COLO668 (cell line): Measurements from ENCODE around the gene PLIN4.
A peak's percentile ranks its signal among the peaks of the same experiment; 100 is the strongest.
"Not testable (repeated sequence)": the region's sequence is repeated elsewhere in the genome, so short reads cannot be mapped to it uniquely, and the experiment has no call there.

Source experiments
- DNase-seq: peaks from one replicate; lab custom pipeline; 2025; ENCODE audit not compliant: unreplicated experiment; lab: John Stamatoyannopoulos, UW

Gene PLIN4

DNA sequence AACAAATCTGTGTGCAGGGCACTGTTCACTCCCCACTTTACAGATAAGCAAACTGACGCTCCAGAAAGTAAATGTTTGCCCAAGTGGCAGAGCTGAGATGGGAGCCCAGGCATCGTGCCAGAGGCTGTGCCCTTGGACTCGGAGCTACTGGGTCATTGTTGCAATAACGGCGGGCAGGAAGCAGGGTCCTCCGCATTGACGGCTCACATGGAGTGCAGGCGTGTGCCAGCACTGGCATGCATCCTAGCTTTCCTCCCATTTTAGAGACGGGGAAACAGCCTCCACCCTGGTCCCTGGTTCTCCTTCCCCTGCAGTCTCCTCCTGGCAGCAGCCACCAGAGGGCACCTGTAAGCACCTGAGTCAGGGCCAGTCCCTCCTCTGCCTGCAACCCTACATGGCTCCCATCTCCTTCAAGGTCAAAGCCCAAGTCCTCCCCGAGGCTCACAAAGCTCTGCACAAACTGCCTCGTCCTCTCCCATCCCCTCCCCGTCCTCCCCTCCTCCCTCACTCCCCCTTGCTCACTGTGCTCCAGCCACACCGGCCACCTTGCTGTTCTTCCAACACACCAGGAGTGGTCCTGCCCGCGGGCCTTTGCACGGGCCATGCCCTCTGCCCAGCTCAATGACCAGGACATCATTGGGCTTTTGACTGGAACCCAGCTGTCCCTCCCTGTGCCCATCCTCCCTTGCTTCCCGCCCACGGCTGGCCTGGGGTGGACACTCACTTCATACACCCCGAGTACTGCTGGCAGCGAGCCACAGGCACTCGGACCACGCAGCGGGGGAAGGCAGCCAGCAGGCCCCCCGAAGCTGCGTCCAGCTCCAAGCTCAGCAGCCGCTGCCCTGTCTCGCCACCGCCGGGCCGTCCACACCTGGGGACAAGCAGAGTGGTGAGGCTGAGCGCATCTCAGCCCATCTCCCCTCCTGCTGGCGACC lies 29.3 kb upstream of the PLIN4 start:
- DNase-seq, result peak; percentile 13

DNA sequence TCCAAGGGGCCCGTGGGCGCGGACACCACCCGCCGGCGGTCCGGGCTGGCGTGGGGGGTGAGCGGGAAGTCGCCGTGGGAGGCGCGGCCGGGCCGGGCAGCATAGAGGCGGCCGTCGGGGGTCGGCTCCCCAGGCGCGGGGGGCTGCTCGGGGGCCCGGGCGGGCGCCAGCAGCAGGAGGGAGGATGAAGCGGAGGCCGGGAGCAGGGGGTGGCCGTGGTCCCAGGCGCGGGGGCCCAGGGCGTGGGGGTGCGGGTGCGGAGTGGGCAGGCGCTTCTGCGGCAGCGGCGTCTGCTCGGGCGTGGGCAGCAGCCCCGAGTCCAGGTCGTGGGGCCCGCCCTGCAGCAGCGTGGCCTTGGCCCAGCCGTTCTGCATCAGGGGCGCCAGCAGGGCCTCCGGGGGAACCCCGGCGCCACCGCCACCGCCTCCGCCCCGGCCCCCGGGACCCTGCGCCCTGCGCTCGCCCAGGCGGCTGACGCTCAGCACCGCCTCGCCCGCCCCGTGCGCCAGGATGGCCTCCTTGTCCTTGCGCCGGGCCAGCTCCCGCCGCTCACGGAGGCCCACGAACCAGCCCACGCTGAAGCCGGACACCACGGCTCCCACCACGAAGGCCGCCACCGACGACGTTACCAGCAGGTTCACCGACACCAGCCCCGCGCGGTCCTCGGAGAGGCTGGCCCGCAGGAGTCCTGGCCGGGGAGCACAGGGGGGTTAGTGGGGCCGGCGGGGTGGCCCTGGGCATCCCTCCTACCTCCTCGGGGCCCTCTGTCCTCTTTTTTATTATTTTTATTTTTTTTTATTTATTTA lies 25.8 kb upstream of the PLIN4 start:
- DNase-seq, result no peak

DNA sequence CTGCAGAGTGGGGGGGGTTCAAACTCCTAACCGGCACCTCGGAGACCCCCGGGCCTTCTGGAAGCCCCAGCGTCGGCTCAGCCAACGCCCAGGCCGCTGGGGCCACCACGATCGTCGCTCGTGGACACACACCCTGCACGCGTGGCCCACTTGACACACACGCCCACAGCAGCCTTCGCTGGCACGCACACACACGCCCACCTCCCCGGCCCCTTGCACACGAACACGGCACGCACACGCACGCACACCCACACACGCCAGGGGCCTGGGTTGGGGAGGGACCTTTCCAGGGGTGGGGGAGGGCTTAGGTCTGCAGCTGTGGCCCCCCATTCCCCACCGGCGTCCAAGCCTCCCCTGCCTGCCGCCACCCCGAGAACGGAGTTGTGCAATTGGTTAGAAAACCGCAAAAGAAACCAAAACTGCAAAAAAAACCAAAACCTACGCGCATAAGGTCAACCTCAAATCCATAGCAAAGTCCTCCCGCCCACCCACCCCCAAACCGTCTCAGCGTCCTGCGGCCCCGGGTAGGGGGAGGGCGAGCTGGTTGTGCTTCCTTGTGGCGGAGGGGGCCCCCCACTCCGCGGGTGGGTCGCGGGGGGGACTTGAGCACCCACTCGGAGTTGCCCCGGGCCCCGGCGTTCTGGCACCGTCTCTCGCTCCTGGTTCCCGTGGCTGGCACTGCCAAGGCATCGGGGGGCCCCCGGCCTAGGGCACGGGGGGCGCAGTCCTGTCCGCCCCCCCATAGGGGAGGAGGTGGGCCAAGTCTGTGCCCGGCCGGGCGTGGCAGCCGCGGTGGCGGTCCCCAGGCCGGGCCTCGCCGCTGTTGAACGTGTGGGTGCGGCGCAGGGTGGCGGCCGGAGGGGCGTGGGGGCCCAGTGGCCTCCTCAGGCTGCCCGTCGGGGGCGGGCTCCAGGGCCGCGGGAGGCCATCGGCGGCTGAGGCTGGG lies 24.9 kb upstream of the PLIN4 start:
- DNase-seq, result no peak

DNA sequence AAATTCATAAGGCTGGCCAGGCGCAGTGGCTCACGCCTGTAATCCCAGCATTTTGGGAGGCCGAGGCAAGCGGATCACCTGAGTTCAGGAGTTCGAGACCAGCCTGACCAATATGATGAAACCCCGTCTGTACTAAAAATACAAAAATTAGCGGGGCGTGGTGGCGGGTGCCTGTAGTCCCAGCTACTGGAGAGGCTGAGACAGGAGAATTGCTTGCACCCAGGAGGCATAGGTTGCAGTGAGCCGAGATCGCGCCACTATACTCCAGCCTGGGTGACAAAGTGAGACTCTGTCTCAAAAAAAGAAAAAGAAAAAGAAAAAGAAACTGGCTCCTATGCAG lies 23.5 kb upstream of the PLIN4 start:
- not testable (repeated sequence) for DNase-seq

DNA sequence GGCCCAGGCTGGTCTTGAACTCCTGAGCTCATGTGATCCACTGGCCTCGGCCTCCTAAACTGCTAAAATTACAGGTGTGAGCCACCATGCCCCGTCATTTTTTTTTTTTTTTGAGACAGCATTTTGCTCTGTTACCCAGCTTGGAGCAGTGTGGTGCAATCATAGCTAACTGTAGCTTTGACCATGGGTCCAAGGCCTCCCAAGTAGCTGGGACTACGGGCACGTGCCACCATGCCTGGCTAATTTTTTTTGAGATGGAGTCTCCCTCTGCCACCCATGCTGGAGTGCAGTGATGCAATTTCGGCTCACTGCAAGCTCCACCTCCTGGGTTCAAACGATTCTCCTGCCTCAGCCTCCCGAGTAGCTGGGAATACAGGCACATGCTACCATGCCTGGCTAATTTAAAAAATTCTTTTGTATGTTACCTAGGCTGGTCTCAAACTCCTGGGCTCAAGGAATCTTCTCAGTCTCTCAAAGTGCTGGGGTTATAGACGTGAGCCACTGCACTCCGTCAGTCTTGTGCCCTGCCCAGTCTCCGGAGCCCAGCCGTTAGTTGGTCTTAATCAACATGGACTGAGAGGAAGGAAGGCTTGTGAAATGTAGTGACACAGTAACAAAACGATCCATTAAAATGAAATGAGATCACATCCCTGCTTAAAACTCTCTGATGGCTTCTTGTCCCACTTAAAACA lies 23.0 kb upstream of the PLIN4 start:
- no peak for DNase-seq

DNA sequence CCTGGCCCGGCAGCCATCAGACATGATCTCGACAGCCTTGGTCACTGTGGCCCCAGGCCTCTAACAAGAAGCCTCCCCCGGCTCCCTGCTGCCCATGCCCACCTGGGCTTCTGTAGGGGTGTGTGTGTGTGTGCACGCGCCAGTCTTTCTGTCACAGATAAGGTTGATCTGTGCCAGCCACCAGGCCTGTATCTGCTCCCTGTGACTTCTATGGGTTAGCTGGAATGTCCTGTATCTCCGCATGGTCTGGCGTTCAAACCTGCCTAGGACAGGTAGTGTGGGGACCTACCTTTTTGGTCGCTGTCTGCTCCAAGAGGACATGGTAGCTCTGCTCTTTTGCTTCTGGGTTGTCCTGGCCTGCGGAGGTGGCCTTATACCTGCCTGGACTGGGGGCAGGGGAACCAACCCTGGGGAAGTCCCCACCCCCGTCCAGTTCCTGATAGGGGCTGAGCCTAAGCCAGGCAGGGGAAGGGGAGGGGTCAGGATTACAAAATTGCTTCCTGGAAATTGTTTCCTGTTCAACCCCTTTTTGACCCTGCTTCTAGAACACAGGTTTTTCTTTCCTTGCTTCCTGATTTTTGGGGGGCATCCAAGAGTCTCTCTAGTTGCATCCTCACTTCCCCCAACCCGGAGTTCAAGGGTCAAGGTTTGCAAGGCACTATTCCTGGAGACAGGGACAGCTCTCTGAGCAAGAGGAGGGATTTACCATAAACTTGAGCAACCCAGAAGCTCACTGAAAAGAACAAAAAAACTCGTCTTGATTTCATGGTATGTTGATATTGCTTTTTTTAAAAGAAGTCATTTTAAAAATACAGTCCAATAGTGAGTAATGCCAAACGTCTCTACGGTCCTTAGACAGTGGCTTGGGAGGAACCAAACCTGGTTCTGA lies 21.7 kb upstream of the PLIN4 start, which contains the start of gene LRG1:
TSS of gene LRG1 (minus strand) at position 344 of the 889 bp plus-strand sequence. CDS start at position 321, 23 bp downstream.
- DNase-seq, result no peak

DNA sequence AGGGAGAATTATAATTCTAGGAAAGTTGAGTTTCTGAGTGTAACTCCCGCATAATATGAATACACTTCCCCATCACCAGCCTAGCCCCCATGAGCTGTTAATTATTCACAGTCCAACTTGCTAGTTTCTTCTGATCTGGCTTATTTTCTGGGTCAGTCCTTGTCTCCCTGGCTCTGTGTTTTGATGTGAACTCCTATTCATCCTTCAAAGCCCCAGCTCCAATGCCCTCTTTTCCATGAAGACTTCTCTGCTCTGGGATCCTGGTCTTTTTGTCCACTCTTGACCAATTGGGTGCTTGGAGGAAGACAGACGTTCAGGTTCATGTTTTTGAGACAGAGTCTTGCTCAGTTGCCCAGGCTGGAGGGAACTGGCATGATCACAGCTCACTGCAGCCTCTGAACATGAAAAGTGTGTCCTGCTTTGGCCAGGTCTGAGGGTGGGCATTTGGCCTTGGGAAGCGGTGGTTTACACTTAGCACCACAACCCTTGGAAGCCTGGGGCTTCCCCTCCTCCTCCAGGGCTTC lies 20.9 kb upstream of the PLIN4 start:
- no peak for DNase-seq

DNA sequence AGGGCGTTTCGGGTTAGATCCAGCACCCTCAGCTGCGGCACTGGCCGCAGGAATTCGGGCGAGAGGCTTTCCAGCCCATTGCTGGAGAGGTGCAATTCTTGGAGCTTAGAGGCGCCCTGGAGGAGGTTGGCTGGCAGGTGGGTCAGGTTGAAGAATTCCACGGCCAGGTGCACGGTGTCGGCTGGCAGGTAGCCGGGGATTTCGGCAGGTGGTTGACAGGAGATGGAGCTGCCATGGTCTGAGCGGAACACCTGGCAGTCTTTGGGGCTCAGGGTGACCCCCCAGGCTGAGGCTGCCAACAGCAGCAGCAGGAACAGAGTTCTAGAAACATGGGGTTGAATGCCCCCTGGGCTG lies 20.3 kb upstream of the PLIN4 start:
- DNase-seq, result peak; percentile 76

DNA sequence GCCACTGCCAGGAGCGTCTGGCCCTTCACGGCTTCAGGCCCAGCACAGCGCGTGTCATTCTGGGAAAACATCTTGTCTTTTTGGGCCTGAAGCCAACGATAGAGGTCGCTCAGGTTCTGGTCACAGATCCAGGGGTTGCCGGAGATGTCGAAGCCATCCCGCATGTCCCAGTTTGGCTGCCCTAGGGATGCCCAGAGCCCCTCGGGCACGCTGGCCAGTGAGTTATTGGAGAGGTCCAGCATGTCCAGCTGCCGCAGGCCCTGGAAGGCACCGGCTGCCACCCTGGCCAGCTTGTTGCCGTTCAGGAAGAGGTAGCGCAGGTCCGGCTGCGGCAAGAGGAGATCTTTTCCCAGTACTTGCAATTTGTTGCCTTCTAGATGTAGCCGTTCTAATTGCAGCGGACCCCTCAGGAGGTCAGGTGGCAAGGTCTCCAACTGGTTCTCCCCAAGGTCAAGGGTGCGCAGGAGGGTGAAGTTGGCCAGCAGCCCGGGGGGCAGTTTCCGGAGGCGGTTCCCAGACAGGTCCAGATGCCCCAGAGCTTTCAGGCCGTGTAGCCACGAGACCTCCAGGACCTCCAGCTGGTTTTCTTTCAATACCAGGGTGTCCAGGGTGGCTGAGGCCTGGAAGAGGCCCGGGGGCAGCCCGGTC lies 19.8 kb upstream of the PLIN4 start:
- DNase-seq, result no peak

DNA sequence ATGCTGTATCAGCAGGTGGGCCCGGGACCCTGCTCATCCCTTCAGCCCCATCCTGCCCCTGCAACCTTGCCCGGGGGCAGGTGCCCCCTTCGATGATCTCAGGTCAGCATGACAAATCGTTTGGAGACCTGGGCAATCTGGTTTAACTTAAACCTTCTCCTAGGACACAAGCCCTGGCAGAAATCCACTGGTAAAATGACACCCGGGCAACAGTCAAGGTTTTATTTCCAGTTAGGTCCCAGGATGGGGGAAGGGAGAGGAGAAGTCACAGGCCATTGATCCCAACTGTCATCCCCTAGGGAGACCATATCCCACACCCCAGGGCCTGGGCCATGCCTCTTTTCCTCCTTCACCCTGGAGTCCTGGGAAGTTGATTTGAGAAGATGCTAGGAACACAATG lies 18.5 kb upstream of the PLIN4 start:
- peak; percentile 27 for DNase-seq

DNA sequence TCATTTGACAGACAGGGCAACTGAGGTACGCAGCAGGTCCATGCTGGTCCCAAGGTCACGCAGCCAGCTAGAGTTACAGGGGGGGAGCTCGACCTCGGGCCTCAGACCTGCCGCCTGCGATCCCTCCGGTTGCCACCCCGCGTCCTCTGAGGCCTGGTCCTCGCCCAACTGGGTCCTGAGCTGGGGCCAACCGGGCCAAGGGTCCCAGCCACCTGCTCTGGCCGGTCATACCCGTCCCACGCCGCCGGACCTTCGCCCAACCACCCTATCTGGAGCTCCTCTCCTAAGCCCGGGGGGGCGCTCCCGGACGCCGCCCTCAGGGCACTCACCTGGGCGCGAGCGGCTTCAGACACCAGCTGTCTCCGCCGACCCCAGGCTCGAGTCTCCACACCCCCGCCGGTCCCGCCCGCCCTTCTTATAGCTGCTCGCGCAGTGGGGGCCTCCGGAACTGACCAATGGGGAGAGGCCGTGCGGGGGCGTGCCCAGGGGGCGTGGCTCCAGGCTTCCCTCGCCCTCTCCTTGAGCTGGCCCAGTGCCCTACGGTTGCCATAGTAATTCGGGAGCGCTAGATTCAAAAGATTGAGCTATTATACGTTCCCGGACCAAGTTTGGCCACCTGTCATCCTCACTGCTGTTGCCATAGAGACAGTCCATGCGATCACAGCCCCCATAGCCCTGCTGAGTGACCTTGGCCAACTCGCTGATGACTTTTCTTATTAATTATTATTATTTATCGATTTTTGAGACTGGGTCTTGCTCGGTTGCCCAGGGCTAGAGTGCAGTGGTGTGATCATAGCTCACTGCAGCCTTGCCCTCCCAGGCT lies 16.8 kb upstream of the PLIN4 start, which contains the start of gene PLIN5:
TSS of gene PLIN5 (minus strand) at position 389 of the 823 bp plus-strand sequence. CDS start 1,150 bp downstream, outside the sequence.
- peak; percentile 72 for DNase-seq

DNA sequence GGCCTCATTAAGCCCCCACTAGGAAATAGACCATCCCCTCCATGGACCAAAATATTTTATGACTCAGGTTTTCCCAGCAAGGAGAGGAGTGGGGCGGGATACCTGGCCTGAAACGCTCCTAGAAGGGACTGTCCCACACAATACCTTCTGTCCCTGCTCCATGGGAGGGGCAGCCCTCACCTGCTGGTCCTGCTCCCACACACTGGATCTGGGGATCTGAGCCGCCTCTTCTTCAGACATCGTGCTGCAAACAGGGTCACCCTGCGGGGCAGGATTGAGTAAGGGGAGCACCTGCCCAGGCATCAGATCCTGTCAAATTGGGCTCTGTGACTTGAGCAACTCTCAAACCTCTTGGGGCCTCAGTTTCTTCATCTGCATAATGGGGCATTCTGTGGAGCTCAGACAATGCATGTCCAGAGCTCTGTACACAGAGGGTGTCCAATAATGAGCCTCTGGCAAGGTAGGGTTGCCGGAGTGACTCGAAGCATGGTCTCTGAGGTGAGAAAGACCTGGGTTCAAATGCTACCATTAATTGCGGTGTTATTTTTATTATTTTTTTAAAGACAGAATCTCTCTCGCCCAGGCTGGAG lies 15.6 kb upstream of the PLIN4 start:
- no peak for DNase-seq

DNA sequence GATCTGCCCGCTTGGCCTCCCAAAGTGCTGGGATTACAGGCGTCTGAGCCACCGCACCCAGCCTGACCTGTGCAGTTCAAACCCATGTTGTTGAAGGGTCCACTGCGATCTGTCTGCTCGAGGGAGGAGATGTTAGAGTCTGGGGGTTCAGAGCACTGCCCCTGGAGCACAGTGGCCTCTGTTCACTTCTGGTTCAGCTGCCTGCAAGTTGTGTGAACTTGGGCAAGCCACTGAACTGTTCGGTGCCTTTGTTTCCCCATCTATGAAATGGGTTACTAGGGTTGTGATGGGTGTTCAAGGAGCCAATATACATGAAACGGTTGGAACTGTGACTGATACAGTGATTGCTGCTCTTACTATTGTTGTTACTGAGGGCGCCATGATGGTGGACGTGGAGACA lies 15.0 kb upstream of the PLIN4 start:
- no peak for DNase-seq

DNA sequence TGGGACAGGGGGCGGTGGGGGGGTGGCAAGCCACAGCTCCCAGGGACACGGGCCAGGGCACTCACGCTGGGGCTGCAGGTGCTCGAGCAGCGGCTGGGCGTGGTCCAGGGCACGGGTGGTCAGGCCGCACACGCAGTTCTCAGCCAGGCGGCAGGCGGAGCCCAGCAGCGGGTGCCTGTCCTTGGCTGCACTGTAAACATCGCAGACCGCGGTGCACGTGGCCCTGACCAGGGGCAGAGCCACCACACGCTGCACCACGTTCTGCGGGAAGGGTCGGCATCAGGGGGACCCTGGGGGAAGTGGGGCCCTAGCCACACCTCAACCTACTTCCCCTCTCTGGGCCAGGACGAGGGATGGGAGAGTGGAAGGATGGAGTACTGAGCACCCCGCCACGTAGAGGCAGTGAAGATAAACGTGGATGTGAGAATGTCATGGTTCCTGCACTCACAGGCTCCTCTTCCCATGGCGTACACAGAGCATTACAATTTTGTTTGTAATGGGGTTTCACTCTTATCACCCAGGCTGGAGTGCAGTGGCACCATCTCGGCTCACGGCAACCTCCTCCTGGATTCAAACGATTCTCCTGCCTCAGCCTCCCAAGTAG lies 13.4 kb upstream of the PLIN4 start:
- DNase-seq, result peak; percentile 66

DNA sequence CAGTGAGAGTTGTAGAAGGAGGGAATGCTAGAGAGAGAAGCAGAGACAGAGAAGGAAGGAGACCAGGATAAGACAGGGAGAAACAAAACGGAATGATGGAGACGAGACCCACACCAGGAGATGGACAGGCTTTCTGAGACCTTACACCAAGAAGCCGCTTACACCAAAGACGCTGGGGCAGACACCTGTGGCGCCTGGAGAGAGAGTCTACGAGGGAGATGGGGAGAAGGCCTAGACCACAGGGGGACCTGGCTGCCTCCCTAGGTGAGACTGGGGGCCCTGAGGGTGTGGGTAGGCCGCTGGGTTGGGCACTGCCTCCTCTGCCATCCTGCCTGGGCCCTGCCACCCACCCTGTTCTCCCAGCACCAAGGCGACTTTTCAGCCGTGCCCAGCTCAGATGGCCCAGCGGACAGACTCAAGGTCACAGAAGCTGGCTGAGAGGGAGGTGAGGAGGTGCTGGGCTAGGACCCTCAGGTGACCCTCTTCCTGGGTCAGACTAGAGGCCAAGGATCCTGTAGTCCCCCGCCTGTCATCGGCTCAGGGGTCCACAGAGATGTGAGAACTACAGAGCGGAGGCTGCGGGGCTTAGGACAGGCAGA lies 11.7 kb upstream of the PLIN4 start:
- no peak for DNase-seq

DNA sequence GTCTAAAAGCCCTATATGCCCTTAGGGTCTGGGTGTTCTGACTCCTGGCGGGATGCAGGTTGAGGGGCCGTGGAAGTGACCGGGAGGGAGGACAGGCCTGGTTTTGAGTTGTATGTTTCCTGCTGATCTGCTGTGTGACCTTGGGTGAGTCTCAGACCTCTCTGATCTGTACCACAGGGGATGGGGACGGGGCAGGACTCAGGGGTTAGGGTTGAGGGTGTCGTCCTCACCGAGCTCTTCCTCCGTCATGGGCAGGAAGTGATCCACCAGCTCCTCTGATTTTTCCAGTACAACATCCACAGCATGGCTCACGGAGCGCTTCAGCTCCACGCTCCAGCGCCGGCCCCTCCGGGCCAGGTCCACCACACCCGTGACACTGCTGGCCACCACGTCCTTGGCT lies 10.6 kb upstream of the PLIN4 start:
- no peak for DNase-seq

DNA sequence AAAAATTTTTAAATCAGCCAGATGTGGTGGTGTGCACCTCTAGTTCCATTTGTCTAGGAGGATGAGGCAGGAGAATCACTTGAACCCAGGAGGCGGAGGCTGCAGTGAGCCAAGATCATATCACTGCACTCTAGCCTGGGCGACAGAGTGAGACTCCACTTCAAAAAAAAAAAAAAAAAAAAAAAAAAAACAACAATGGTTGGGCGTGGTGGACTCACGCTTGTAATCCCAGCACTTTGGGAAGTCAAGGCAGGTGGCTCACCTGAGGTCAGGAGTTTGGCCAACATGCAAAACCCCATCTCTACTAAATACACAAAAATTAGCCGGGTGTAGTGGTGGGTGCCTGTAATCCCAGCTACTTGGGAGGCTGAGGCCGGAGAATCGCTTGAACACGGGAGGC lies 9.1 kb upstream of the PLIN4 start:
- DNase-seq, result not testable (repeated sequence)
